Suppressor macrophage treated with lipopolysaccharide for 1 hour (primary cell): ENCODE measurements around the gene GMDS.

Experiments used
- DNase-seq, 3 donors: peaks; one replicate each; pipeline ENCODE4 v3.0.0-alpha.2; 2020 to 2022

Gene GMDS

DNA sequence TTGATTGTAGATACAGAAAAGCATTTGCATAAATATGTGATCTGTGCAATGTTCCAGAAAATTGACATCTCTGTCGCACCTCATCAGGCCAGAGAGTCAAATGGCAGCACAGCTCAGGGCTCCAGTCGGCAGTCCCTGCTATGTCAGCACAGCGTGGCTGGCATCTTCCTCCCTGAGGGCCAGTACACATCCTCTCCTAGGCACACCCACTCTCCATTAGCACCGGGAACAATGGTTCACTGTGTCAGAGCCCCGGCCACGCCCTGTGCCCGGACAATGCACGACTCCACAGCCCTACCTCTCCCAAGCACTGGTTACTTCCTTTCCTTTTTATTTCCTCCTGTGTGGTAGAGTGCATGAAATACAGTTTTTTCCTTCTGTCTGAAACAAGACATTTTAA, 520.8 kb downstream of the GMDS start:
- DNase-seq = peak in 2 of 3 donors; percentile 14 to 19

DNA sequence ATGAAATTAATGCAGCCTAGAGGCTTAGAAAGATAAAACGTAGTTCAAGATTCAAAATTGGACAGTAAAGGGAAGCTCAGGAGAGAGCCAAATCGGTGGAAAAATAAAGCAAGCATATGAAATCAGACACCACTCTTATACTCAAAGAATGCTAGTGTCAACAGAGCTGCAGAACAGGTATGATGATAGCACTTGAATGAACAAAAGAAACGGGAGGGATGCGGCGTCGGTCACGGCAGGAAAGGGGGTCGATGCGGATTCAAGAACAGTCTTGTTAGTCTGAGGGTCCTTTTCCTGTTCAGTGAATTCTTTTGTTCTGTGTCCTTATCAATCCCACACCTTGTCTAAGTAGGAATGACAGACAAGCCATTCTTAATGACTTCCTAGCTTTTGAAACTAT, 521.3 kb downstream of the GMDS start:
- DNase-seq = no peak

DNA sequence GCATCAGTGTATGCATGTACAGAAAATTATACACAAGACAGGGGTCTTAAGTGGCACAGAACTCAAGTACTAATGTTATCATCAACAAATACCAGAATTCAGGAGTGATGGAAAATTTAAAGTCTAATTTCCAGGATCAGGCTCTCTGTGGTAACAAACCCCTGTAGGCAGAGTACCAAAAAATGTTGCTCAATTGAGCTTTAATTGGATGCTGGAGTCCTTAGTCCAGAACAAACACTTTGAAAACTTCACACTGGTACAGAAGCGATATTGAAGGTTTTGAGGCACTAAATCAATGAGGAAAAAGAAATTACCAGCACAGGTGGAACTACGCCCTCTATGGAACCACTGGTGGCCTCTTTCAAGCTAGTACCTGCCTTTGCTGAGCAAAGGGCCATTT, 522.6 kb downstream of the GMDS start:
- DNase-seq = no peak

DNA sequence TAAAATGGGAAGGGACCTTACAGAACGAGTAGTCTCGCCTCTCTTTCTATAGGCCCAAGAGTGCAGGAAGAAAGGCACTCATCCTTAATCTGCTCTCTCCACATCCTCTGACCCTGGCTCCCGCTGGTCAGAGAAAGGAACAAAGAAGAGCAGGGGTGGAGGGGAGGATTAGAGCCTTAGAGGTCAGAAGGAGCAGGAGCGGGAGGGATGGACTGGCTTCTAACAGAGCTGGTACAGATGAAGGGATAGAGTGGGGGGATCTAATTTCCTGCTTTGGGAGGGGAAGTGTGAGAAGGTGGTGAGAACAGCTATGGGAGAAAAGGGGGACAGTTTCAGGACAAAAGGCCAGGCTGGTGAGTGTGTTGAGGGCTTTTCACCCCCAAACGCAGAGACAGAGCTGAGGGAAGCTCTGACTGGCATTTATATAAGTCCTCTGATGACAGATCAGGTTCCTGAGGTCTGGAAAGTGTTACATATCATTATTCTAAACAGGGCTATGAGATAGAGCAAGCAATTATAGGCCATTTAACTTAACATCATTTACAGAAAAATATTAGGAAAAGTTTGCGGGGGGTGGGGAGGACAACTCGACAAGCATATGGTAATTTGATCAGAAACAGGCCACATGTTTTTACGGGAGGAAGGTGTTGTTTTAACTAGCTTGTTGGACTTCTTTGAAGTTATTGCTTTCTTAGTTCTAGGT, 524.6 kb downstream of the GMDS start:
- DNase-seq = no peak

DNA sequence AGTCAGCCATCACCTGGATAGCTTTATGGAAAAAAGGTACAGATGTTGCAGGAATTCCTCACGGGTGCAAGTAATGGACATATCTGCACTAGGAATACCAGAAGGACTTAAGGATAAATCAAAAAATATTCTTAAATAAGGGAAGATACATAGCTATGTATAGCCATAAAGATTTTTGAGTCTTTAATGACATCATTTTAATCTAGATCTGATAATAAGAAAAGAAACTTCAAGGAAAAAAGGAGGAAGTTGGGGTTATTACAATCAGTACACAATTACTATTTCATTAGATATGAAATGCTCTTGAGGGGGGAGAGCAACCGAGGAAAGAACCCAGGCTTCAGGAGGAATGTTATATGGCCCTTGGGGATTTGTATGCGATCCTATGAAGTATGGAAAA, 525.5 kb downstream of the GMDS start:
- DNase-seq = no peak

DNA sequence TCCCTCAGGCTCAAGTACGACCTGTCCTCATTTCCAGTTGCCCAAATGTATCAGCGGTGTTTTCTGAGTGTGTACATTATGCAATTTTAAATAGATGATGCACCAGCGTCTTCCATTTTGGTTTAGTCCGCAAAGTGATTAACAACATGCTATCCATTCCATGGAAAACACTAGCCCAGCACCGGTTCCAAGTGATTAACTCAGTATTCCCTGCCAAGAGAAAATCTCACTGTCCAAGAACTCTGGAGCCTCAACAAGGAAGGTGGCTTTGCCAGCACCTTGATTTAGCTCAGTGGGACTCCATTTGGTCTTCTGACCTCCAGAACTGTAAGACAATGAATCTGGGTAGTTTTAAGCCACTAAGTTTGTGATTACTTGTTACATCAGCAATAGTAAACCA, 528.5 kb downstream of the GMDS start:
- DNase-seq = no peak

DNA sequence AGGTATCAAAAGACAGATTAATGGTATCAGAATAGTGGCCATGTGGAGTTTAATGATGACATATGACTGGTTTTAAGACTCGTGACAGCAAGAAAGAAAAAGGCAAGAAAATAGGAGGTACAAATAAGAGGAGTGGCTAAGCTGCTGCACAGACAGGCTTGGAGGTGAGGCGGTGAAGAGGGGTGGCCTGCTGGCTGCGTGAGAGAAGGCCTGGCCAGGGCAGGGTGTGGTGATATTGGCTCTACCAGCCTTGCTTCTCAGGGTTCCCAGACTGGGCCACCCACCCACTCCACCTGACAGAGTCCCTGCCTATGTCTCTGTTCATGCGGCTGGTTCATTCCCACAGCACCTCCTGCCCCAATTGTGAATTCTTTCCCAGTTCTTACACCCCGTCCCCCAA, 529.0 kb downstream of the GMDS start:
- DNase-seq = no peak

DNA sequence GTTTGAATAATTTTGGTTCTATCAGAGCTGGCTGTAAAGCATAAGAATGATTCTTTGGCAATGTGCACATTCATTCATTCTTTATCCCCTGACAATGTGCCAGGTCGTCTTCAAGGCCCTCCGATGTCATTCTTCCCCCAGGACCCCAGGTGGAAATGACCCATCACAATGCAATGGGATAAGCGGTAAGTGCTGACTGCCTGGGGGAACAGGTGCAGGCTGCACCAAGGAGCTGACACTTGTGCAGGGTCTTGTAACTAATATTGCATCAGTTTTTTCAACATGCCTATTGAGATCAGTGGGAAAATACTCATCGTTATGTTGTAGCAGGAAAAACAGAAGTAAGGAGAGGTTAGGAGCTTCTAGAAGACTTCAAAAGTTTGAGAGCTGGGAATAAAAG, 530.1 kb downstream of the GMDS start:
- no peak for DNase-seq

DNA sequence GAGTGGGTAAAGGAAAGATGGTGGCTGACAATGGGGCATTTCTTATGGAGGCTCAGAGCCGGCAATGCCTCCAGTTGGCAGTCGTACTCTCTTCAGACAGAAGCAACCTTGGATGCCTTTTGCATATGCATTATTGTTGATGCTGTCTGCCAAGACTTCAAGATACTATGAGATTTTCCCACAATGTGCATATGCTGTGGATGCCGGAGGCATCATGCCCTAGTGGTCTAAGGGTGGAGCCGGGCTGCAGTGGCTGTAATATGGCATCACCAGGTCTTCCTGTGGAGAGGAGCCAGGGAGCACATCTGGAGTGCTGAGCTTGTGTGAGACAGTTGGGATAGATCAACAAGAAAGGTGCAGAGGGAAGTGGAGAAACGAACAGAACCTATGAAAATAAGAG, 530.8 kb downstream of the GMDS start:
- no peak for DNase-seq

DNA sequence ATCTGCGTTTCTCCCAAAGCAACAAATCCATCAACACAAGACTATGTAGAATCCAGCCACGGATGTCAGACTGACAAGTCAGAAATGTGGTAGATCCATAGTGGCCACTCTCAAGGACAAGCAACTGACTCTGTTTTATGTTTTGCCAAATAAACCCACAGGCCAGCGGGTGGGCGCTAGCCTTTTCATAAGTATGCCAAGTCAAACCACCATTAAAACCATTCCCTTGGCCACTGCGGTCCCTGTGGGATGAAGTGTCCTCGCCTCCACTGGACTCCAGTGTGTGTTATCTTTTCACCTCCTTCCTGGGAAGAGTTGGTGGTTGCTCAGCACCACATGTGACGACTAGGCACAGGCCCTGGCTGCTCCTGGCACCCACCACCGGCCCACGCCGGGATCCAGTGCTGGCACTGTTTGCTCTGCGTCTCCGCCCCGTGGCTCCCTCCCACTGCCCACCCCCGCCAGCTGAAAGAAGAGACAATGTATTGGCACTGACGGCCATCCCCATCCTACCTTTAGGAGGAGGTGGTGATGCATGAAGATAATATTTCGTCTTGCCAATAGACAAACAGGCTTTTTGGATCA, 532.3 kb downstream of the GMDS start:
- no peak for DNase-seq

DNA sequence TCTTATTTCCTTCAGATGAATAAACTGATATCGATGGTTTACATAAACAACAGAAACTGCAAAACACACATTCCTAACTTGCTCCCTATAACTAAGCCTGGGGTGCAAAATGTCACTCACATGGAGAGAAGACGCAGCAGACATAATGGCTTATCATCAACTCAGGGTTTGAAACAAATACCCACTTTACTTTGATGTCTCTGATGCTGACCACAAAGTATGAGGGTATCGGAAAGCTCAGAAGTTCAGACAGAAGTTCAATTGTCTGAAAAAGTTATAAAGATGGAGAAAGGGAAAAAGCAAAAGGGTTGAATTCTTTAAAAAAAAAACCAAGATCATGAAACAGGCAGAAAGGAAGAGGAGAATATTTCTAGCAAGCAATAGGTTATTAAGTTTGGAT, 533.0 kb downstream of the GMDS start:
- DNase-seq = no peak

DNA sequence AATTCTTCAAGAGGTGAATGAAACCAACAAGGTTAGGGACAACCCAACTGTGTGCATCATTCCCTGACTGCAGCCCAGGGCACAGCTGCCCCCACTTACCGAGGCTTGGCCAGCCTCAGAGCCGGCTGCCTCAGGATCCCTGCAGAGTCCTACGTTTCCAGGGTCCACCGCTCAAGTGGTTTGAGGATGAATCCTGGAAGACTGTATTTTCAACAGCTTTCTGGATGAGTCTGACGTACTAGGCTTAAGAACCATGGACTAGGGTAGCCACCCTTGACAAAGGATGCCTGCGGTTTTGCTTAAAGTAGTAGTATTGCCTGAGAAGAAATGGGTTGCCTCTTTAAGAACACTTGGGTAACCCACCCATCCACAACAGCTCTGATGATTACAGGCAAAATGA, 534.3 kb downstream of the GMDS start:
- DNase-seq = no peak

DNA sequence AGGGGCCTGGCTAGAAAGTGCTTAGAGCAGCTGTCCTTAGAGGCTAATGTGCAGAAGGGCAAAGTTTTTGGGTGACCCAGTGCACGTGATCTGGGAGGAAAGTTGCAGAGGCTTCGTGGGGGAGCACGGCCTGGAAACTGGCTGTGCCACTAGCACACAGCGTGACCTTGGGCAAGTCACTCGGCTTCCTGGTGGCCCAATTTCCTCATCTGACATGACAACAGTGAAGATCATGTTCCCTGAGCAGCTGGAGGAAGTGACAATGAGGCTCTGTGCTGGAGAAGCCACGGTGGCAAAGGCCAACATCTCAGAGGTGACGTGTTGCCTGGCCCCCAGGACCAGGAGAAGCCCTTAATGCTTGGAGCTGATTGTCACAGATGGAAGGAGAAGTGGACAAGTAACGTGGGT, 536.2 kb downstream of the GMDS start:
- peak; percentile 70 to 73 (median 71) for DNase-seq

DNA sequence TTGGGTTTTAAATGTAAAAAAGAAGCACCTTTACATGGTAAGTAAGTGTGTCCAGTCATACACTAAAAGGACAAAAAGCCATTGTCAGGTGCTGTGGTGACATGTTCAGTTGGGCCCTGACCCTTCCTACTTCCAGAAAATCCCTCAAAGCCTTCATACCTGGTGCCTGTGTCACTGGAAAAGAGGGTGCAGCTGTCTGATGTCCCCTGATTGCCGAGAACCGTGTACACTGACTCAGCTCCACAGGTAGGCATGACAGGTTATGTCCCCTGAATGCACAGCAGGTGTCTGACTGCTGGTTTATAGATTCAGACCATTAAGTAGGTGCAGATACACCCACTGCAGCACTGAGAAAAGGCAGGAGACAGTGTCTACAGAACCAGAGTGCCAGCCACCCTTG, 536.6 kb downstream of the GMDS start:
- no peak for DNase-seq

DNA sequence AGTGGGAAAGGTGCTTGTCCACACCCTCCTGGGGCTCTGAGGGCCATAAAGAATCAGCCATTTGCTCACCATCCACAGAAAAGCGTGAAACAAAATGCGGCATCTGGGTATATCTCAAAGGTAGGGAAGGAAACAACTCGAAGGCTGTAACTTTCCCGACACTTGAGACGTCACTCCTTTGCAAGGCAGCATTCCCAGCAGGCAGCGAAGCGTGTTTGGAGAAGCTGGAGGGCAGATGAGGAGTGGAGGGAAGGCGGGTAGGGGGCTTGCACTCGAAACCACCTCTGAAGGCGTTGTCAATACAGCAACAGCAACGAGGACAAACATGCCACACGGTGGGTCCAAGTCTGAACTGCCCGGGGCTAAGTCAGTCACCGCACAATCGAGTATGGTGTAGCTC, 537.3 kb downstream of the GMDS start:
- no peak for DNase-seq

DNA sequence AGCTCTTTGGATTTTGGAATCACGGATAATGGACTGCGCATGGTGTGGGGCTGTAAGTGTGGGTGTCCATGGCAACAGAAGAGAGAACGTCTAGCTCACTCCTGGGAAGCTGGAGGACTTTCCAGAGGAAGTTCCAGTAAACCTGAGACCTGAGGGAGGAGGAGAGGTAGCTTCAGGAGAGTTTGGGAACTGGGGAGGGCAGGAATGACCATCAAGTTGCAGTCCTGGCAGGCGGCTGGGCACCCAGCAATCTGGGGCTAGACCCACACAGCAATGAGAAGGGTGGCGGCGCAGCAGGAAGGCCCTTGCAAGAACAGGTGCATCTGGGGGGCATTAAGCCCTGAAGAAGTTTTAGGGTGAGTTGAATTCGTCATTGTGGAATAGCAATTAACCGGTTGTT, 539.8 kb downstream of the GMDS start:
- no peak for DNase-seq

DNA sequence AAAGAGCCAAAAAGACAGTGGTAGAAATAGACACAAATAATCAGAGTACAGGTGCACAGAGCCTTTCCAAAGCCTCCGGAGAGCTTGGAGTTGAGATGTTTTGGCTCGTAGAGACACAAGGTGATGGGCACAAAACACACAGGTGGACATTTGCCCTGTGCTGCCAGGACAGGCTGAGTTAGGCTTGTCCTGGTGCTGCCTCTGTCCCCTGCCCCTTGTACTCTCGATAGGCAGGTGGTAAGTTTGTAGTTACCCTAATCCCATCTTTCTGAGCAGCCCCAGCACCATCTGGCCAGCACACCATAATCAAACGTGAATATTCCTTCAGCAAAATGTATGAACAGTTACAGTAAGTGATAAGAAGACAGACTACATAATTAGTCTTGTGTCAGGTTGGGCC, 540.2 kb downstream of the GMDS start:
- no peak for DNase-seq

DNA sequence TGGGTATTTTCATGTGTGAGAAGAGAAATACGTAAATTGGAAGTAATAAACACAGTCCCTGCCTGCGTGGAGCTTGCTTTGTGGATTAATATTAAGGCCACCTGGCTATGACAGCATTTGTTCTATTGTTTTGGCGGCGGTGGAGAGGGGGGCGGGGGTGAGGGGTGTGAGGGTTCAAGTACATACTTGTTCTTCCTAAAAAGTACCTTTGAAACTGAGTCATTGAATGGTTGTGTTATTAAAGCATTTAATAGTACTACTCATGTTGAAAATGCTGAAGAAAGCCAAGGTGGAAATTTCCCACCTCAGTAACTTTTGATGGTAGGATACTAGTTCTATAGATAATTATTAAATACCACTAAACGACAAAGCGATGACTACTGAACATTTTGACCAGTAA, 540.7 kb downstream of the GMDS start:
- no peak for DNase-seq

DNA sequence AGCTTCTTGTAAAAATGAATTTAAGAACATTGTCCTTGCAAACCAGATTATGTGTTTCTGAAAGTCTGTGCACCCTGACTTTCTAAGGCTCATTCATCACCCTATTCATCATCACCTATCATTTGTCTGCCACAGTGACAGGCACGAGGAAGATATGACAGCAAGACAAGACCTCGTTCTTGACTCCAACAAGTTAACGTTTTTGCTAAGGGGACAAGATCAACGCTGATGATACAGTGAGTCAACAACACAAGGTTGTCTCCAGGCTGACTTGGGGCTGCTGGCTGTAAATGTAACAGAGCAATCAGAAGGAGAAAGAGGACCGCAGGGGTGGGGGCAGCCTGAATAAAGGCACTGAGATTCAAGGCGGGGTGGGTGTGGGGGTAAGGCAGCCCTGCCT, 541.5 kb downstream of the GMDS start:
- DNase-seq = no peak

DNA sequence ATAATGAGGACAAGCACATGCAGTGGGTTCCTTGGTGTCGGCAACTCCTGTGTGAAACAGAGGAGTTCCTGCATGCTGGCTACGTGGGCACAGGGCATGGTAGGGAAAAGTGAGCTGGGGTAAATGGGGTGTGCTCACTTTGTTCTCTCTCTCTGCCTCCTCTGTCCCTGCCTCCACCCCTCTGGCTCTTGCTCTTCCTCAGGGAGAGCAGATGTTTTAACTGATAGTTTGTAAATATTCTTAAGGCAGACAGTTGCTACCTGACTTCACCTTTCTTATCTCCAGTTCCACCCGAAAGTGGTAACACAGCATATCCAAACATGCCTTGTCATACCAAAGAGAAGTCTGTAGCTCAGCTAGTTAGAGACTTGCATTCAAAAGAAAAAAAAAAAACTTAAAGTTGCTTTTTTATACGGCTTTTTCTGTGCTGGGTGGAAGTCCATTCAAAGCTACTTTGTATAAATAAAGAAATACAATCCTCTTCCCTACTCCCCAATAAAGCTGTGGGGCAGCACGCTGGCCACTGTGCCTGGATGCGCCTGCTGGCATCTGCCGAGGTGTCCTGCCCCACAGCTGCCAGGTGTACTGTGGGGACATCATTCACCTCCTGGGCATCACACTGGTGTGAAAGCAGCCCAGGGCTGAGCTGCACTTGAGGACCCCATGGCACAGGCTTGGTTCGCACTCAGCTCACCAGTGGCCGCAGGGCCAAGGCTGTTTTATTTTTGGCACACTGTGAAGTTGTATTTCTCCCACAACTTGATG, 542.1 kb downstream of the GMDS start:
- DNase-seq = no peak

DNA sequence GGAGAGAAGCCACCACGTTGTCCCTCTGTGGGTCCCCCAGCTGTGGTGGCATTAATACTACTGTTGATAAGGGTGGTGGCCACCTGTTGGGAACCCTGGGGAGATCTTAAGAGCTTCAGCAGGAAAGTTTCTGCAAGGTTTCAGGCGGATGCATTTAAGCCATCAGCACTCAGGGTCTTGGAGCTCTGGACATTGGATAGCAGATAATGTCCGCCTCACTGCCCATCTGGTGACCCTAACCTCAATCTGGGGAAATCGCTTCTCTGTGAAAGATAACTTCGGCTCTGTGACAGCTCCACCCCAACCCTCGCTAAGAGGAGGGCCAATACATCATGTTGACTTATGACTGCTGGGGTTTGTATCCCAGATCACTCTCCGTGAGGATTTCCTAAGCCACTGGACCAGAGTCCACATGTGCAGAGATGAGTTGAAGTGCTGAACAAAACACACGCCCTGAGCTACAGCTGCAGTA, 542.8 kb downstream of the GMDS start:
- no peak for DNase-seq

DNA sequence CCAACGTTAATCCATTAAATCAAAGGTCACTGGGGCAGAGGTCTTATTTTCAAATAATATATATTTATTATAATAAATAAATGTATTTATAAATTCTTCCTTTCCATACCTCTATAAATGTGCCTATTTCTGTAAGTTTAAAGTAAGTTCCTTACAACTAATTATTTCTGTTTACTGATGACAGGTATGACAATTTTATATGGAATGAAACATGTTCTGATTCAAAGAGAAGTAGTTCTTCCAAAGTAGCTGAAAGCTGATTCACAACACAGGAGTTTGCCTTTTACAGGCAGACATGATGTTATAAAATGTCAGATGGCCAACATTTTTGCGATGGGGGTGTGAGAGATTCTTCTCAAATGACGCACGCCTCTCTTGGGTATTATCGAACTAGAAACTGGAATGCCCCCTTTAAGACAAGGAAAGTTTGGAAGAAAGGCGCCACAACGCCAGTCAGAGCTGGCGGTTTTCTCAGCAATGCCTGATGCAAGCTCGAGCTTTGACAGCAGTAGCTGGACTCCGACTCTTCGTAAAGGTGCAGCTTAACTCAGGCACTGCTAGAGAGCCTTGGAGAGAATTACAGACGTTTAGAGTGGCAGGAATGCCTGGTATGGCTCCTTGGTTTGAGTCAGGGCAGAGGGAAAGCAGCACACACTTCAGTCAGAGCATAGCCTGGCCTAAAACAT, 543.6 kb downstream of the GMDS start:
- DNase-seq = no peak

DNA sequence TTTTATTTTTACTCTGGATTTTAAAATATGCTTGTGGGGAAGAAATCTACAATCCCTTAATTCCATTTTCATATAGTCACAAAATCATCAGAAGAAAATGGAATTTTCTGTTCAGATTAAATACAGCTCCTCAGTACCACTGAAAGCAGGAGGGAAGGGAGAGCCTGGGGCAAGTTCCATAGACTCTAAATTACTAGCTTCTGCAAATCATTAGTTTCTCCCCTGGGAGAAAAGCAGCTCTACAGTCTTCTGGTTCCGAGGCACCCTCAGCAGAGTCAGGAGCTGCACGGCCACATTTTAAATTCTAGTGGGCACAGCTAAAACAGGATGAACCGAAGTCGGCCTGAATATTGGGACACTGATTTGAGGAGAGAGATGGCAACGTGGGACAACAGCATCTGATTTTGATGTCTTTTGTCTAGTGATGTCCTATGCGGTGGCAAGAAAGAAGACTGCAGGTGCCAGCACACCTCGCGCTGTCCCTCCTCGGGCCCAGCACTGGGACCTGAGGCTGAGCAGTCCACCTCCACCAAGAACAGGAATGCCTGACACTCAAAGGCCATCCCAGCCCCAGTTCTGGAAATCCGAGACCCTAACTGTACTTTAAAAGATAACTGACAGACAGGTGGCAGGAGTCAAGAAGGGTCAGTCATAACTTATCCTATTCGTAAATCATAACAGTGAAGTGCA, 545.0 kb downstream of the GMDS start:
- no peak for DNase-seq
